Activated B cell treated with CpG ODN at 0.5 μM for 24 hours (primary cell): Measurements from ENCODE around the gene PINLYP. TPM values are rescaled to one million over a fixed set of nuclear protein-coding genes. Genes with fewer than 3 reads are reported as not detected.

Source experiments
- ATAC-seq: fragments of 200-7000 bp; cut with Tn5 transposase; one replicate; pipeline ENCODE4 v1.10.0; 2021; ENCODE audit warnings: low read depth, mild to moderate bottlenecking, moderate library complexity
- CTCF ChIA-PET: fragments of 350-600 bp; sonication (Branson Sonifier 250); formaldehyde crosslinking; loops from one replicate; lab custom pipeline; 2021; ENCODE audit warnings: antibody characterized with exemption; lab: Charles Lee
- POLR2A ChIA-PET: fragments of 350-600 bp; sonication (Branson Sonifier 250); formaldehyde crosslinking; loops from one replicate; lab custom pipeline; 2021; ENCODE audit warnings: antibody characterized with exemption; lab: Charles Lee
- DNase-seq: peaks from one replicate; pipeline ENCODE4 v3.0.0; 2022
- H3K27ac Mint-ChIP-seq: one replicate; pipeline ENCODE4 v1.8.0; 2020; ENCODE audit warnings: mixed read lengths
- H3K27me3 Mint-ChIP-seq: one replicate; pipeline ENCODE4 v1.8.0; 2021; ENCODE audit warnings: mixed read lengths
- H3K36me3 Mint-ChIP-seq: one replicate; pipeline ENCODE4 v1.8.0; 2021; ENCODE audit warnings: low read depth, mixed read lengths
- H3K4me1 Mint-ChIP-seq: one replicate; pipeline ENCODE4 v1.8.0; 2021; ENCODE audit warnings: mixed read lengths
- H3K4me3 Mint-ChIP-seq: one replicate; pipeline ENCODE4 v1.8.0; 2020; ENCODE audit warnings: mild to moderate bottlenecking, mixed read lengths
- H3K9me3 Mint-ChIP-seq: one replicate; pipeline ENCODE4 v1.8.0; 2020; ENCODE audit warnings: mixed read lengths
- CTCF ChIP-seq: fragments of 200-600 bp; IDR thresholded peaks from one replicate; pipeline ENCODE4 v1.8.0; 2022; ENCODE audit warnings: antibody characterized with exemption, mild to moderate bottlenecking
- intact Hi-C: fragments of 100-400 bp; cut with micrococcal nuclease; formaldehyde crosslinking; loops from one replicate; pipeline ENCODE4 v1.15.1; 2024
- total RNA-seq: library from RNA; stranded (reverse); gene quantifications from 2 replicates; pipeline ENCODE4 v1.2.3, GENCODE V29; 2022

Gene PINLYP
- total RNA-seq, 1 donor from 2014 or later, result 2.1 TPM

GRCh38 chr19:43534305-43534815, 41.2 kb upstream of the PINLYP start:
- POLR2A ChIA-PET, result interaction anchor here (0.6 to 2.6 kb wide), 9 partner anchors 26 to 228 kb away, joined by 3 to 29 read pairs (median 6); partner anchors contain the start of genes IRGQ, PHLDB3, SMG9 and ZNF428
- intact Hi-C loops, result loop anchor here (2.0 to 5.0 kb wide), 2 partner anchors 28 to 248 kb away; partner anchors contain the start of gene KCNN4
- Mint-ChIP-seq H3K4me1 (peaks cover 19% of the 10 kb centered on the region), H3K4me3 (peak overlapping the region; percentile 97), H3K27me3 (no peaks in the 10 kb centered on the region), H3K36me3 (peaks cover 23% of the 10 kb centered on the region), H3K27ac (peak overlapping the region; percentile 98), H3K9me3 (peaks cover 7% of the 10 kb centered on the region)
- ATAC-seq, result no peak
- CTCF ChIA-PET, result interaction anchor here (1.3 to 5.9 kb wide), 4 partner anchors 14 to 275 kb away, joined by 3 to 43 read pairs (median 10); partner anchors contain the start of genes IRGQ and ZNF576
- DNase-seq, result no peak
- TF ChIP-seq CTCF, result no peak

- no peaks in the 10 kb centered on the region for H3K27me3 Mint-ChIP-seq
- intact Hi-C loops, result loop anchor here (2.0 to 5.0 kb wide), 2 partner anchors 28 to 247 kb away; partner anchors contain the start of gene KCNN4
- POLR2A ChIA-PET, result interaction anchor here (0.5 to 2.2 kb wide), 6 partner anchors 13 to 110 kb away, joined by 4 to 12 read pairs (median 6); partner anchors contain the start of gene ZNF428
- no peak for ATAC-seq
- peaks cover 19% of the 10 kb centered on the region for H3K4me1 Mint-ChIP-seq
- peak; percentile 26 for DNase-seq
- TF ChIP-seq CTCF, result no peak
- peak overlapping the region; percentile 56 for H3K4me3 Mint-ChIP-seq
- H3K9me3 Mint-ChIP-seq, result peaks cover 7% of the 10 kb centered on the region
- H3K27ac Mint-ChIP-seq, result peak overlapping the region; percentile 68
- CTCF ChIA-PET, result interaction anchor here (0.8 to 5.9 kb wide), 8 partner anchors 15 to 275 kb away, joined by 3 to 43 read pairs (median 4); partner anchors contain the start of genes IRGQ, XRCC1 and ZNF576
- H3K36me3 Mint-ChIP-seq, result peaks cover 29% of the 10 kb centered on the region
Observed at GRCh38 chr19:43534816-43535761, 40.5 kb upstream of the PINLYP start.

- H3K36me3 Mint-ChIP-seq, result peaks cover 61% of the 10 kb centered on the region
- ChIA-PET CTCF (no interaction called here), POLR2A (no interaction called here)
- no peaks in the 10 kb centered on the region for H3K27me3 Mint-ChIP-seq
- ATAC-seq (no peak), DNase-seq (no peak)
- no peak overlapping the region for H3K4me3 Mint-ChIP-seq
- peaks cover 7% of the 10 kb centered on the region for H3K9me3 Mint-ChIP-seq
- intact Hi-C loops, result no loop called here
- no peak for TF ChIP-seq CTCF
- no peak overlapping the region for H3K27ac Mint-ChIP-seq
- H3K4me1 Mint-ChIP-seq, result peaks cover 6% of the 10 kb centered on the region
Observed at GRCh38 chr19:43538922-43539321, 36.7 kb upstream of the PINLYP start.

- no peak overlapping the region for H3K4me3 Mint-ChIP-seq
- intact Hi-C loops, result no loop called here
- no peaks in the 10 kb centered on the region for H3K27me3 Mint-ChIP-seq
- peaks cover 1% of the 10 kb centered on the region for H3K4me1 Mint-ChIP-seq
- H3K36me3 Mint-ChIP-seq, result peaks cover 75% of the 10 kb centered on the region
- H3K9me3 Mint-ChIP-seq, result peaks cover 7% of the 10 kb centered on the region
- no peak for TF ChIP-seq CTCF
- DNase-seq, result no peak
- CTCF ChIA-PET, result interaction anchor here (1.5 kb wide), 1 partner anchor 16 kb away, joined by 4 read pairs; no protein-coding TSS in a partner anchor
- POLR2A ChIA-PET, result no interaction called here
- H3K27ac Mint-ChIP-seq, result no peak overlapping the region
- no peak for ATAC-seq
Observed at GRCh38 chr19:43540381-43540780, 35.2 kb upstream of the PINLYP start.
